Measurements from ENCODE around the gene CTDP1.

GRCh38 chr18:79786304-79786703 lies 106.7 kb downstream of the CTDP1 start:
- TF ChIP-seq CTCF (IDR thresholded peaks at IDR 0.05 in 2 of 3, conservative IDR thresholded peaks at IDR 0.05 in 1 of 3; ENCODE audit: borderline replicate concordance in 1 of 3, insufficient read depth in 1 of 3, low read depth in 2 of 3, low read length in 2 of 3) (no peak), EZH2phosphoT487 (IDR thresholded peaks at IDR 0.05; ENCODE audit: borderline replicate concordance) (no peak), POLR2A (IDR thresholded peaks at IDR 0.05; ENCODE audit: borderline replicate concordance, extremely low read depth, insufficient read depth, insufficient read length) (no peak), REST (IDR thresholded peaks at IDR 0.05; ENCODE audit: low read depth) (no peak), EZH2 (IDR thresholded peaks at IDR 0.05) (no peak), ZNF274 (IDR thresholded peaks at IDR 0.05; ENCODE audit: low read depth, low read length) (no peak), SRF (IDR thresholded peaks at IDR 0.05; ENCODE audit: low read depth) (no peak), POLR2AphosphoS5 (IDR thresholded peaks at IDR 0.05; ENCODE audit: low read depth, low read length) (no peak)
